K562 treated with DMSO at 1 percent for 12 hours (cell line): Measurements from ENCODE around the gene PIGC. TPM values are rescaled to one million over a fixed set of nuclear protein-coding genes. Genes with fewer than 3 reads are reported as not detected.

ENCODE experiments used
- total RNA-seq: library from RNA; unstranded; fragments of 300-600 nt; gene quantifications from 2 replicates; pipeline ENCODE4 v1.2.3, GENCODE V29; 2022; ENCODE audit not compliant: insufficient read depth

Gene PIGC
- total RNA-seq = 62.8 and 90.2 TPM in 2 replicates

DNA sequence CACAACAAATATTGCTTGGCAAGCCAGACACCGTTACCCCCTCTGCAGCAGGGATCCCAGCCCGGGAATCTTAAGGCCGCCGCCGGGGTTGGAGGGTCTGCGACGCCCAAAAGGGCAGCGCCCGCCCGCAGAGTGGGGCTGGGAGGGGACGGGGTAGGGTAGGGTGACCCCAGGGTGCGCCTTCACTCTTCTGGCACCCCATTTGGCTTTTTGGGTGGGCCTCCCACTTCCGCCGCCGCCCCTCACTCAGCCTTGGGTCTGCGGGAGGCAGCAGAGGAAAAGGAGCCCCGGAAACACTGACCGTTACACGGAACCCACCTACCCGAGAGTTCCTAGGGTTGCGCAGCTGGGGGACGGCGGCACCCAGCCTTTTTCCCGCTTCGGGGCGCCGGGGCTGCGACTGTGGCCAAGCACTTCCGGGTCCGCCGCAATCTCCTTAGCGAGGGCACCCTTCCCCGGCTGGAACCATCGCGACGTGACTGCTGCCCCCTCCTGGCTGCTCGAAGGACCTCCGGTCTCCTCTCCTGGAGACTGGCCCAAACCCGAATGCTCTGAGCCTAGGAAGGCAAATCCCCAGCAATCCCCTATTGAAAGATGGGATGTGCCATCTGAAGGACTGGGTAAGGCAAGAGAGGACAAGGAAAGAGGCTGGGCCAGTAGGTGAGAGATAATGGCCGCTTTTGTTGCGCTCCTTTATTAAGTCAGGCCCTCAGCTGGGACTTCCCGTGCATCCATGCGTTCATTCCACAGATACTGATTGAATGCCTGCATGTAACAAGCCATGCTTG is at the start of gene PIGC:
Gene PIGC, minus strand, starts transcription at position 404 of the 788 bp plus-strand sequence. CDS start 1,447 bp downstream, outside the sequence.

DNA sequence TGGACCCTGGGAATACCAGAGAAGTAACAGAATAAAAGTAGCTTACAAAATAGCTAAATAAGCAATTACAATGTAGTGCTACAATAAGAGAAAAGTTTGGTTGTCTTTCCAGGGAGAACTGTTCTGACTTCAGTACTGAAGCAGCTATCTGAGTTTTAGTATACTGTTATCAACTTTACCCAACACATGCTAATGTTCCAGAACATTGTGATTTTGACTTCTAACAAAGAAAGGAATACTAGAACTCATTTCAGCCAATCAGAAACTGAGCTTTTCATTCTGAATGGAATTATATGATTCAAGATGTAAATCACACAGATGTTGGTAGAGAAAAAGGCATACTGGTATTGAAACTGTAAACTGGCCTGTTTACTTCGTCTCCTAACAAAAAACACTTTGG is 23.5 kb downstream of the PIGC start, which contains the start of gene C1orf105:
Gene C1orf105, plus strand, starts transcription at position 301 of the 400 bp plus-strand sequence. CDS start 201 bp downstream, outside the sequence.

Other genes starting within 250 kb of the PIGC start
- not detected in 2 replicates for gene C1orf105, start 23.4 kb downstream of the PIGC start, total RNA-seq
- 3.3 and 16.1 TPM in 2 replicates for gene SUCO, start 89.1 kb upstream of the PIGC start, total RNA-seq
- not detected in 2 replicates for gene FASLG, start 215.0 kb upstream of the PIGC start, total RNA-seq